ENCODE measurements around the gene PCNX2. TPM values are rescaled to one million over a fixed set of nuclear protein-coding genes. Genes with fewer than 3 reads are reported as not detected.
"Not testable (repeated sequence)": the region's sequence is repeated elsewhere in the genome, so short reads cannot be mapped to it uniquely, and the experiment has no call there.

The PCNX2 gene
- total and polyA plus RNA-seq, 2 donors, result 7.7 to 10.0 TPM

DNA sequence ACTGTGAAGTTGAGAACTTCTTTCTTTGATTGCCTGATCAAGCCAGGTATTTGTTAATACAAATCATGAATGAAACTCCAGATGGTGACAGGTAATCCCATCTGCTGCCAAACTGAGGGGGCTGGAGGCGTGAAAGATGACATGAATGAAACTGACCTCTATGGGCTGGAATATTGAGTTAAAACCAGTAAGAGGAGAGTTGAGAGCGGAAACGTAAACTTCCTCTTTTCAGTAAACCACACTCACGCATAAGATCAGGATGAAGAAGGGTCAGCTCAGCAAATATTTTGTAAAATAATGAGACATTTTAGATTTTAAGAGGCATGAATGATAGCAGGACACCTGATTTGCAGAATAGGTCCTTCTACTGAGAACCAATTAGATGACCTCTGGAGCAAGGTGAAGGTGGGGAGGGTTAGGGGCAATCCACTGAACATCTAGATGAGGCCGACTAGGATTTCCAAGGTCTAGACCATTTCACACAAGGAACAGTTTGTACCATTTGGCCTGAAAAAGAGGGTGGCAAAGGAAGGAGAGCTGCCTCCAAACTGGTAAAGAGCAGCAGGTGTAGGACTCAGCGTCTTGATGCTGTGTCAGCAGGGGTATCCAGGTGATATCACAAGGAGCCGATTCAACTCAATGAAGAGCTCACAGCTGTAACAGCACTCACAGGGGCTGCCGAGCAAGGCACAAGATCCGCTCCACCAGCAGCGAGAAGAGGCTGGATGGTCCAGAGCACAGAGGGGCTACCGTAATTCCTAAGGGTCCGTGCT lies 212.6 kb downstream of the PCNX2 start:
- Histone ChIP-seq H3K4me1 (ENCODE audit: control insufficient read depth in 2 of 2, insufficient read depth in 2 of 2, low read length in 2 of 2) (no peaks in the 10 kb centered on the region), H3K27ac (ENCODE audit: low read depth in 1 of 2, low read length in 1 of 2) (no peak overlapping the region), H3K9me3 (ENCODE audit: control insufficient read depth in 2 of 2, insufficient read depth in 1 of 2, low read length in 1 of 2) (no peaks in the 10 kb centered on the region), H3K4me3 (ENCODE audit: low read length in 2 of 2) (no peak overlapping the region), H3K27me3 (ENCODE audit: control insufficient read depth in 2 of 2, insufficient read depth in 1 of 2, low read length in 1 of 2) (no peaks in the 10 kb centered on the region), H3K36me3 (ENCODE audit: control insufficient read depth in 2 of 2, insufficient read depth in 2 of 2, low read length in 1 of 2) (no peaks in the 10 kb centered on the region)
- WGBS, result 82% methylated on average over 12 of the region's 12 CpGs
- DNase-seq (ENCODE audit: low read depth in 6 of 9, low spot score in 9 of 9), result no peak

- Histone ChIP-seq H3K4me3 (ENCODE audit: low read length in 2 of 2) (no peak overlapping the region), H3K36me3 (ENCODE audit: control insufficient read depth in 2 of 2, insufficient read depth in 2 of 2, low read length in 1 of 2) (no peaks in the 10 kb centered on the region), H3K9me3 (ENCODE audit: control insufficient read depth in 2 of 2, insufficient read depth in 1 of 2, low read length in 1 of 2) (no peaks in the 10 kb centered on the region), H3K27me3 (ENCODE audit: control insufficient read depth in 2 of 2, insufficient read depth in 1 of 2, low read length in 1 of 2) (no peaks in the 10 kb centered on the region), H3K4me1 (ENCODE audit: control insufficient read depth in 2 of 2, insufficient read depth in 2 of 2, low read length in 2 of 2) (no peaks in the 10 kb centered on the region), H3K27ac (ENCODE audit: low read depth in 1 of 2, low read length in 1 of 2) (no peak overlapping the region)
- DNase-seq (ENCODE audit: low read depth in 6 of 9, low spot score in 9 of 9), result no peak
- 60% methylated on average over 2 of the region's 2 CpGs for WGBS
Observed at GRCh38 chr1:233081735-233082134, 213.8 kb downstream of the PCNX2 start.

GRCh38 chr1:233080827-233081226 lies 214.7 kb downstream of the PCNX2 start:
- not testable (repeated sequence) for H3K9me3 ChIP-seq (ENCODE audit: control insufficient read depth in 2 of 2, insufficient read depth in 1 of 2, low read length in 1 of 2); DNase-seq (ENCODE audit: low read depth in 6 of 9, low spot score in 9 of 9); H3K4me3 ChIP-seq (ENCODE audit: low read length in 2 of 2); H3K27me3 ChIP-seq (ENCODE audit: control insufficient read depth in 2 of 2, insufficient read depth in 1 of 2, low read length in 1 of 2); H3K4me1 ChIP-seq (ENCODE audit: control insufficient read depth in 2 of 2, insufficient read depth in 2 of 2, low read length in 2 of 2); H3K36me3 ChIP-seq (ENCODE audit: control insufficient read depth in 2 of 2, insufficient read depth in 2 of 2, low read length in 1 of 2); H3K27ac ChIP-seq (ENCODE audit: low read depth in 1 of 2, low read length in 1 of 2)
- 98% methylated on average over 4 of the region's 4 CpGs for whole genome bisulfite sequencing

- 100% methylated on average over 3 of the region's 3 CpGs for WGBS
- Histone ChIP-seq H3K27me3 (ENCODE audit: control insufficient read depth in 2 of 2, insufficient read depth in 1 of 2, low read length in 1 of 2) (no peaks in the 10 kb centered on the region), H3K36me3 (ENCODE audit: control insufficient read depth in 2 of 2, insufficient read depth in 2 of 2, low read length in 1 of 2) (no peaks in the 10 kb centered on the region), H3K9me3 (ENCODE audit: control insufficient read depth in 2 of 2, insufficient read depth in 1 of 2, low read length in 1 of 2) (no peaks in the 10 kb centered on the region), H3K4me3 (ENCODE audit: low read length in 2 of 2) (no peak overlapping the region), H3K27ac (ENCODE audit: low read depth in 1 of 2, low read length in 1 of 2) (no peak overlapping the region), H3K4me1 (ENCODE audit: control insufficient read depth in 2 of 2, insufficient read depth in 2 of 2, low read length in 2 of 2) (no peaks in the 10 kb centered on the region)
- no peak for DNase-seq (ENCODE audit: low read depth in 6 of 9, low spot score in 9 of 9)
Observed at GRCh38 chr1:233080286-233080685, 215.2 kb downstream of the PCNX2 start.

DNA sequence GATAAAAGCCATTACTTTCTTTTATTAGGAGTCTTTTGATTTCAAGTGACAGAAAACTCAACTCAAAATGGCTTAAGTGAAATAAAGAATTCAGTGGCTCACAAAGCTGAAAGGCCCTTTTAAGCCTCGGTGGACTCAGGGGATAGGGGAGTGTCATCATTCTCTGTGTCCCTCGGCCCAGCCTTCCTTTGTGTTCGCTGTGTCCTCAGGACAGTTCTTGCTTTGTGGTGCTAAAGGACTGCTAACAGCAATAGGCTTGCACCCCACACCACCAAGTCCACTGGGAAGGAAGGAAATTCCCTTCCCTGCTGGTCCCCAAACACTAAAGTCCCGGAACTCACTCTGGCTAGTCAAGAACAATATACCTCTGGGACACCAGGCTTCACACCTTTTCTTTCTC lies 216.0 kb downstream of the PCNX2 start:
- no peak overlapping the region for H3K4me3 ChIP-seq (ENCODE audit: low read length in 2 of 2)

DNA sequence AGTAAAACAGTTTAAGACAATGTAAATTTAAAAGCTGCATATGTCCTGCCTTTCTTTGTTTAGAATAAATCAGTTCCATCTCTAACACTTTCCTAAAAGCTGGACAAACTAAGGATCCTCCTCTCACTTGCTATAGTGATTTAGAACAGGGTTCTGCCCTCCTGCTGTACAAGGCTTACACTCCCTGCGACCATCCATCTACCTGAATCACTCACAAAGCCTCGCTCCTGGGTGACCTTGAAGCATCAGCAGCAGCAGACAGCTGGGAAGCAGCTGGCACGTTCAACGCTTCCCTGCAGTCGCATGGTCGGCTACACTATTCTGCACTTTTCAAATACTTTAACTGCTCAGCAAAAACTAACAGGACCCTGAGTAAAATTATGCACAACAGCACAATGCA lies 217.1 kb downstream of the PCNX2 start:
- Histone ChIP-seq H3K27me3 (ENCODE audit: control insufficient read depth in 2 of 2, insufficient read depth in 1 of 2, low read length in 1 of 2) (no peaks in the 10 kb centered on the region), H3K4me1 (ENCODE audit: control insufficient read depth in 2 of 2, insufficient read depth in 2 of 2, low read length in 2 of 2) (no peaks in the 10 kb centered on the region), H3K27ac (ENCODE audit: low read depth in 1 of 2, low read length in 1 of 2) (no peak overlapping the region), H3K36me3 (ENCODE audit: control insufficient read depth in 2 of 2, insufficient read depth in 2 of 2, low read length in 1 of 2) (no peaks in the 10 kb centered on the region), H3K4me3 (ENCODE audit: low read length in 2 of 2) (no peak overlapping the region), H3K9me3 (ENCODE audit: control insufficient read depth in 2 of 2, insufficient read depth in 1 of 2, low read length in 1 of 2) (no peaks in the 10 kb centered on the region)
- 97% methylated on average over 6 of the region's 6 CpGs for WGBS
- DNase-seq (ENCODE audit: low read depth in 6 of 9, low spot score in 9 of 9), result no peak

More for the DNA sequence above, 216.0 kb downstream of the PCNX2 start:
- Histone ChIP-seq H3K27me3 (ENCODE audit: control insufficient read depth in 2 of 2, insufficient read depth in 1 of 2, low read length in 1 of 2) (no peaks in the 10 kb centered on the region), H3K27ac (ENCODE audit: low read depth in 1 of 2, low read length in 1 of 2) (no peak overlapping the region), H3K9me3 (ENCODE audit: control insufficient read depth in 2 of 2, insufficient read depth in 1 of 2, low read length in 1 of 2) (no peaks in the 10 kb centered on the region), H3K4me1 (ENCODE audit: control insufficient read depth in 2 of 2, insufficient read depth in 2 of 2, low read length in 2 of 2) (no peaks in the 10 kb centered on the region), H3K36me3 (ENCODE audit: control insufficient read depth in 2 of 2, insufficient read depth in 2 of 2, low read length in 1 of 2) (no peaks in the 10 kb centered on the region)
- WGBS, result 81% methylated on average over 4 of the region's 4 CpGs
- DNase-seq (ENCODE audit: low read depth in 6 of 9, low spot score in 9 of 9), result no peak

GRCh38 chr1:233075915-233076295 lies 219.6 kb downstream of the PCNX2 start:
- no peaks in the 10 kb centered on the region for H3K36me3 ChIP-seq (ENCODE audit: control insufficient read depth in 2 of 2, insufficient read depth in 2 of 2, low read length in 1 of 2)
- no peaks in the 10 kb centered on the region for H3K9me3 ChIP-seq (ENCODE audit: control insufficient read depth in 2 of 2, insufficient read depth in 1 of 2, low read length in 1 of 2)
- H3K4me1 ChIP-seq (ENCODE audit: control insufficient read depth in 2 of 2, insufficient read depth in 2 of 2, low read length in 2 of 2), result no peaks in the 10 kb centered on the region
- 96% methylated on average over 1 of the region's 1 CpG for WGBS
- no peak overlapping the region for H3K27ac ChIP-seq (ENCODE audit: low read depth in 1 of 2, low read length in 1 of 2)
- DNase-seq (ENCODE audit: low read depth in 6 of 9, low spot score in 9 of 9), result no peak
- no peak overlapping the region for H3K4me3 ChIP-seq (ENCODE audit: low read length in 2 of 2)
- no peaks in the 10 kb centered on the region for H3K27me3 ChIP-seq (ENCODE audit: control insufficient read depth in 2 of 2, insufficient read depth in 1 of 2, low read length in 1 of 2)

GRCh38 chr1:233066087-233066486 lies 229.4 kb downstream of the PCNX2 start:
- H3K36me3 ChIP-seq (ENCODE audit: control insufficient read depth in 2 of 2, insufficient read depth in 2 of 2, low read length in 1 of 2), result no peaks in the 10 kb centered on the region
- H3K27me3 ChIP-seq (ENCODE audit: control insufficient read depth in 2 of 2, insufficient read depth in 1 of 2, low read length in 1 of 2), result no peaks in the 10 kb centered on the region
- no peak for DNase-seq (ENCODE audit: low read depth in 6 of 9, low spot score in 9 of 9)
- no peak overlapping the region for H3K4me3 ChIP-seq (ENCODE audit: low read length in 2 of 2)
- peaks cover 1 to 10% of the 10 kb centered on the region in 2 donors for H3K9me3 ChIP-seq (ENCODE audit: control insufficient read depth in 2 of 2, insufficient read depth in 1 of 2, low read length in 1 of 2)
- no peaks in the 10 kb centered on the region for H3K4me1 ChIP-seq (ENCODE audit: control insufficient read depth in 2 of 2, insufficient read depth in 2 of 2, low read length in 2 of 2)
- H3K27ac ChIP-seq (ENCODE audit: low read depth in 1 of 2, low read length in 1 of 2), result no peak overlapping the region
- WGBS, result 98% methylated on average over 2 of the region's 2 CpGs

DNA sequence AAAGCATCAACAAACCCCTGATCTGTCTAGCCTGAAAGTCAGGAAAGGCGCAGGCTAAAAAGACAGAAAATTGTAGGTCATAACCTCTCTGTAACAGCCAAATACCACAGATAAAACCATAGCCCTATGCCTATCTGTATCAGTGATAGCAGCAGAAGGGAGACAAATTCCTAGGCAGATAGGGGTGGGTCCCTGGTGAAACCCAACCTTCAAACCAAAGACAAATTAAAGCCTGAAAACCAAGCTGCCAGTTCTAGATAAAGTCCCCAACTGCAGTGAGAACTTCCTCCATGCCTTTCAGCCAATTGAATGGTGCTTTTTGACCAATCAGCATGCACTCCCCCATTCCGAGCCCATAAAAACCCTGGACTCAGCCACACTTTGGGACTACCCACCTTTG lies 229.8 kb downstream of the PCNX2 start:
- Histone ChIP-seq H3K4me1 (ENCODE audit: control insufficient read depth in 2 of 2, insufficient read depth in 2 of 2, low read length in 2 of 2) (no peaks in the 10 kb centered on the region), H3K27me3 (ENCODE audit: control insufficient read depth in 2 of 2, insufficient read depth in 1 of 2, low read length in 1 of 2) (no peaks in the 10 kb centered on the region), H3K4me3 (ENCODE audit: low read length in 2 of 2) (no peak overlapping the region), H3K9me3 (ENCODE audit: control insufficient read depth in 2 of 2, insufficient read depth in 1 of 2, low read length in 1 of 2) (peaks cover 1 to 10% of the 10 kb centered on the region in 2 donors), H3K27ac (ENCODE audit: low read depth in 1 of 2, low read length in 1 of 2) (no peak overlapping the region), H3K36me3 (ENCODE audit: control insufficient read depth in 2 of 2, insufficient read depth in 2 of 2, low read length in 1 of 2) (no peaks in the 10 kb centered on the region)
- WGBS, result over 99% methylated on average over 2 of the region's 2 CpGs
- no peak for DNase-seq (ENCODE audit: low read depth in 6 of 9, low spot score in 9 of 9)

All from thymus (tissue), 11 donors.